ENCODE results near the gene SGPP2.

The SGPP2 gene

GRCh38 chr2:222591661-222592060 lies 167.3 kb downstream of the SGPP2 start:
- DNase-seq: no peak

DNA sequence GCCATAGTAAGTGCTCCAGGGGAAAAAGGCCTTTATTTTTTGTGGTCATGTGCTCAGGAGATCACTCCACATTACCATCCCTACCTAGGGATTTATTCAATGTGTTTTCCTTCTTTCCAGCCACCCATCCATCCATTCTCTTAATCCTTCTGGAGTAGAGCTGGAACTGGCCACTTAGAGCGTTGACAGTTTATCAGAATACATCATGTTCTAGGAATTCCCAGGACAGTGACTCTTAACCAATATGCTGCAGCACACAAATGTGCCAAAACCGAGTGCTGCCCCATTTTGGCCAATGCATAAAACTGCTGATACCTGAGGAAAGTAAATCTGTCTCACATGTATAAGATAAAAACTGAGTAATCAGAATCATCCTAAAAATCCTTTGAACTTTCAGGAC lies 167.8 kb downstream of the SGPP2 start:
- no peak for DNase-seq

DNA sequence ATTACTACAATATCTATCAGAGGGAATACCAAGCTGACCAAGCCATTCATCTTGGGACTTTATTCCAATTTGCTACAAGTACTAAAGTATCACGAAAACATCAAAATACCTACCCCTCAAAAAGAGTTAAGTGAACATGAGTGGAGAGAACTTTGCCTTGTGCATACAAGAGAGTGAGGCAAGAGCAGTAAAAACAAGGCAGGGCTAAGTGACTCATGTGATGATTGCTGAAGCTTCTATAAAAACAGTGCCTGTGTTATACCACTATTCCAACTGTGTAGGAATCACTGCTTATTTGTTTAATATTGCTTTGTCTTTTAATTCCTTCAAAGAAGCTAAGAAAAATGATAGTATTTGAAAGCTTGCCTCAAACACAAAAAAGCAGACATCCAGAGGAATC lies 170.3 kb downstream of the SGPP2 start:
- DNase-seq: no peak

DNA sequence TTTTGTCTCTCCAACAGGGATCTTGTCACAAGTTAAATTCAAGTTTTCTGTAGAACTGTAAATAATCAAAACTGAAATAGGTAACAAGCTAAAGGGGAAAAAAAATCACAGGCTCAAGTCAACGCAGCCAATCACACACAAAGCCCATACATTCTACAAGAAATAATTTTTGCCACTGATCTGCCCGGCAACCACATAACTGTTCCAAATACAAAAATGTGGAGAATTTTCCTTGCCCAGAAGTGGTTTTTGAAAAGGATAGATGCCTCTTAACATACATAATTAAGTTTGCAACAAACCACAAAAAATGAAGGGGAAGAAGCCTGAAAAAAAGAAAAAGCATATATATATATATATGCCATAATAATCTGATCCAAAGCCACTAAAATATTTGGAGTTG lies 171.2 kb downstream of the SGPP2 start:
- DNase-seq: no peak

- no peak for DNase-seq
These were observed 174.3 kb downstream of the SGPP2 start for GRCh38 chr2:222598611-222599010.

- DNase-seq: no peak
These were observed 179.2 kb downstream of the SGPP2 start for GRCh38 chr2:222603501-222603900.

DNA sequence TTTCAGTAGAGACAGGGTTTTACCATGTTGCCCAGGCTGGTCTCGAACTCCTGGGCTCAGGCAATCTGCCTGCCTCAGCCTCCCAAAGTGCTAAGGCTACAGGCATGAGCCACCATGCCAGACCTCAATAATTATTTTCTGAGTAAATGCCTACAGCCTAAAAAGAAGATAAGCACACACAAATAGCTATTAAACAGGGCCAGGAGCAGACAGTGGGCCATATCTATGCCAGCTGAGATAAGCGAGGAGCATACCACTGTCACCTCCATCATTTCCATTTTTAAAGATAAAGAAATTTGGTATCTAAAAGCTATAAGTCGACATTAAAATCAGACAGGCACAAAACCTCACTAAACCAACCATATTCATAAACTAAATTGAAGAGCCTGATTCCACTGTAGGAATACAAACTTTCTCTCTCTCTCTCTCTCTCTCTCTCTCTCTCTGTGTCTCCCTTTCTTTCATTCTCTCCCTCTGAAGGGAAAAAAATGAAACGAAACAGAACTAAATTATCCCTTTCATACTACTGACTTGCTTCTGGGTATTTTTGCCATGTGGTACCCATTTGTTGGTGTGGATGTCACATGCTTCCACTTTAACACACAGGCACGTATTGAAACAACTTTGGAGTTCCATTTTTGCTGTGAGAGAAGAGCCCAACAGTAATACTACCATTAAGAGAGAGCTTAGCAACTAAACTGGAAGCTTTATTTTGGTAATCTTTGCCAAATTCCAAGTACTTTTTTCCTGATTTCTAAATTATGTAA lies 180.6 kb downstream of the SGPP2 start:
- DNase-seq: no peak

- no peak for DNase-seq
These were observed 182.0 kb downstream of the SGPP2 start for GRCh38 chr2:222606306-222606705.

DNA sequence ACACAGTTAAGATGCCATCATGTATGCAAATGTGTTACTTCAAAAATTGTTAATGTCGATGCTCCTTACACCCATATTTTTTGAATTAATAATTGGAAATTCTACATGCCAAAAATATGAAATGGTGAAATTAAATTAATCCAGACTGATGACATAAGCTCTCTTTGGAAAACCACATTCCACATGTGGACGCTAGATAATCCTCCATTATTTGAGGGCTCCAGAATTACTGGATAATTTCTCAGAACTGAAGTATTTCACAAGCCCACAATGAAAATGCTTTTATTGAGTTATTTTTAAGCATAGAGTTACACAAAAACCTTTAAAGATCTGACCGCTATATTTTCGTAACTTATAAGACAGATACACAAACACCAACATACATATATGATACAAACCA lies 183.7 kb downstream of the SGPP2 start:
- DNase-seq: no peak

GRCh38 chr2:222609381-222609780 lies 185.0 kb downstream of the SGPP2 start:
- DNase-seq: no peak

Measured in stimulated activated CD4-positive, alpha-beta T cell treated with anti-CD3 and anti-CD28 coated beads, Interleukin-4, amount 100 ng/mL, for 1 hour (primary cell).